GM12878 (cell line): Measurements from ENCODE around the gene STRIP2. TPM values are rescaled to one million over a fixed set of nuclear protein-coding genes. Genes with fewer than 3 reads are reported as not detected.

Experiments used
- ATAC-seq: fragments of 200-7000 bp; cut with Tn5 transposase; 3 replicates; pipeline ENCODE4 v1.9.1; 2020; ENCODE audit warnings: mild to moderate bottlenecking, moderate library complexity
- BruUV-seq: library from RNA; stranded (reverse); fragments of 400-500 nt; replicated peaks from 2 replicates; lab custom pipeline; 2021; lab: Mats Ljungman, UMichigan
- CTCF ChIA-PET: fragments of 300-600 bp; sonication (Branson Sonifier 250); formaldehyde crosslinking; extraction: SDS; loops from one replicate; lab custom pipeline; 2021; ENCODE audit warnings: inconsistent platforms; lab: Yijun Ruan, JAX
- POLR2A ChIA-PET: fragments of 350-600 bp; formaldehyde crosslinking; extraction: SDS; loops from one replicate; lab custom pipeline; 2021; ENCODE audit warnings: inconsistent platforms; lab: Charles Lee
- RAD21 ChIA-PET: fragments of 300-600 bp; sonication (Branson Sonifier 250); formaldehyde crosslinking; loops from one replicate; lab custom pipeline; 2023; ENCODE audit warnings: antibody characterized with exemption; ENCODE audit not compliant: unreplicated experiment; lab: Charles Lee
- SMC1A ChIA-PET: fragments of 300-600 bp; sonication (Branson Sonifier 250); formaldehyde crosslinking; loops from one replicate; lab custom pipeline; 2023; ENCODE audit not compliant: unreplicated experiment, uncharacterized antibody; lab: Charles Lee
- DNase-seq: peaks from one replicate; pipeline ENCODE4 v3.0.0-alpha.2; 2011; ENCODE audit warnings: low read depth, low spot score
- FAIRE-seq: peaks from 3 replicates; lab custom pipeline; 2011; peaks lifted over from hg19 to GRCh38; lab: Jason Lieb, UNC
- H2AFZ ChIP-seq: 2 replicates; pipeline ENCODE4 v1.6.0; 2011; ENCODE audit warnings: low read depth, low read length, control low read depth; ENCODE audit not compliant: control insufficient read depth
- H3K27ac ChIP-seq: 2 replicates; pipeline ENCODE4 v1.5.1; 2011; ENCODE audit warnings: control low read depth; ENCODE audit not compliant: control insufficient read depth, insufficient read depth
- H3K27me3 ChIP-seq, 2 experiments: replicated peaks in 1 of 2; 2 replicates each; pipeline versions ENCODE4 v1.6.0 to v1.6.1; 2011; ENCODE audit warnings: low read length in 1 of 2; ENCODE audit not compliant: control insufficient read depth in 2 of 2, insufficient read depth in 2 of 2
- H3K36me3 ChIP-seq, 2 experiments: 2 replicates each; pipeline ENCODE4 v1.5.1; 2011; ENCODE audit warnings: low read length in 1 of 2; ENCODE audit not compliant: control insufficient read depth in 2 of 2, insufficient read depth in 2 of 2
- H3K4me1 ChIP-seq: 2 replicates; pipeline ENCODE4 v1.6.1; 2011; ENCODE audit warnings: mild to moderate bottlenecking, low read length, moderate library complexity, mixed read lengths; ENCODE audit not compliant: control insufficient read depth, insufficient read depth
- H3K4me2 ChIP-seq: 2 replicates; pipeline ENCODE4 v1.6.0; 2011; ENCODE audit warnings: control low read depth; ENCODE audit not compliant: control insufficient read depth, insufficient read depth
- H3K4me3 ChIP-seq: fragments of 200-600 bp; sonication (generic); 2 replicates; pipeline ENCODE4 v1.5.1; 2016
- H3K79me2 ChIP-seq: 2 replicates; pipeline ENCODE4 v1.6.0; 2011; ENCODE audit warnings: low read length; ENCODE audit not compliant: control insufficient read depth, insufficient read depth
- H3K9ac ChIP-seq: 2 replicates; pipeline ENCODE4 v1.8.0; 2011; ENCODE audit warnings: low read length, control low read depth, mixed read lengths; ENCODE audit not compliant: control insufficient read depth, insufficient read depth
- H3K9me3 ChIP-seq: replicated peaks from 3 replicates; pipeline ENCODE4 v1.5.1; 2011; ENCODE audit warnings: mild to moderate bottlenecking, low read length; ENCODE audit not compliant: control insufficient read depth, insufficient read depth
- H4K20me1 ChIP-seq: 2 replicates; pipeline ENCODE4 v1.6.0; 2011; ENCODE audit not compliant: control insufficient read depth, insufficient read depth
- ASH2L ChIP-seq: fragments of 300-600, 200-600 bp; sonication (generic); IDR thresholded peaks from 2 replicates; pipeline ENCODE4 v1.6.1; 2017; ENCODE audit warnings: low read depth, mild to moderate bottlenecking, borderline replicate concordance
- BCLAF1 ChIP-seq: fragments of 450-650 bp; IDR thresholded peaks from 2 replicates; pipeline ENCODE4 v1.6.1; 2017; ENCODE audit warnings: antibody characterized with exemption, mild to moderate bottlenecking, moderate library complexity
- CHD2 ChIP-seq: IDR thresholded peaks from 2 replicates; pipeline ENCODE4 v1.6.1; 2011; ENCODE audit warnings: low read depth, low read length, improper control_type of control experiment, borderline replicate concordance
- CTCF ChIP-seq, 3 experiments: IDR thresholded peaks in 2 of 3; conservative IDR thresholded peaks in 1 of 3; 2 replicates each; pipeline ENCODE4 v1.5.1; 2011; ENCODE audit warnings: low read depth in 3 of 3, low read length in 3 of 3, mild to moderate bottlenecking in 3 of 3, control low read depth in 2 of 3, moderate library complexity in 2 of 3, inconsistent platforms in 1 of 3, mixed read lengths in 1 of 3; ENCODE audit not compliant: control insufficient read depth in 2 of 3, insufficient read depth in 1 of 3; ENCODE audit errors: extremely low read depth in 1 of 3
- E2F8 ChIP-seq: fragments of 450-650 bp; IDR thresholded peaks from 2 replicates; pipeline ENCODE4 v1.6.1; 2018; ENCODE audit warnings: mild to moderate bottlenecking, low read depth, moderate library complexity; ENCODE audit not compliant: partially characterized antibody
- KAT2A ChIP-seq: conservative IDR thresholded peaks from 2 replicates; pipeline ENCODE4 v1.6.1; 2011; ENCODE audit warnings: low read depth, low read length; ENCODE audit not compliant: control insufficient read depth
- NFIC ChIP-seq: IDR thresholded peaks from 2 replicates; pipeline ENCODE4 v1.6.1; 2012; ENCODE audit warnings: low read depth, mild to moderate bottlenecking, inconsistent platforms, low read length, moderate library complexity
- SKIL ChIP-seq: fragments of 450-650 bp; IDR thresholded peaks from 2 replicates; pipeline ENCODE4 v1.6.1; 2017; ENCODE audit warnings: mild to moderate bottlenecking, low read depth, inconsistent platforms; ENCODE audit not compliant: poor library complexity, severe bottlenecking
- SMARCA5 ChIP-seq: fragments of 450-650 bp; IDR thresholded peaks from 2 replicates; pipeline ENCODE4 v1.6.1; 2017; ENCODE audit warnings: mild to moderate bottlenecking
- ZNF217 ChIP-seq: fragments of 450-650 bp; IDR thresholded peaks from 2 replicates; pipeline ENCODE4 v1.6.1; 2017; ENCODE audit warnings: antibody characterized with exemption, mild to moderate bottlenecking
- ZNF274 ChIP-seq: IDR thresholded peaks from one replicate; pipeline ENCODE4 v1.8.0; 2011; ENCODE audit not compliant: insufficient read length, insufficient read depth
- ZNF622 ChIP-seq: fragments of 450-650 bp; IDR thresholded peaks from 2 replicates; pipeline ENCODE4 v1.6.1; 2017; ENCODE audit warnings: mild to moderate bottlenecking, inconsistent platforms
- ZSCAN29 ChIP-seq: fragments of 450-650 bp; IDR thresholded peaks from 2 replicates; pipeline ENCODE4 v1.6.1; 2017; ENCODE audit warnings: mild to moderate bottlenecking, moderate library complexity
- WGBS: methylation state at CpG from one replicate; pipeline ENCODE4 v1.1.6; 2016; ENCODE audit warnings: low lambda C conversion rate; ENCODE audit not compliant: insufficient replicate concordance, insufficient coverage; ENCODE audit errors: missing lambda C conversion rate; 5-methylcytosine and 5-hydroxymethylcytosine counted together
- in situ Hi-C: fragments of 300-500 bp; cut with MboI; formaldehyde crosslinking; loops from 9 replicates; pipeline ENCODE4 v1.14.3; 2018; ENCODE audit warnings: mixed read lengths
- intact Hi-C: fragments of 100-400 bp; cut with micrococcal nuclease; formaldehyde crosslinking; loops from one replicate; pipeline ENCODE4 v1.14.2; 2022; ENCODE audit not compliant: unreplicated experiment
- polyA plus RNA-seq, 11 experiments: library from polyadenylated mRNA; depleted of rRNA in 4 of 11; unstranded in 6 of 11; stranded (reverse) in 5 of 11; fragments of >200 nt; fragmentation: Nextera tagmentation in 4 of 11; fragmentation: Illumina TruSeq in 1 of 11; extraction: Ambion mirVana in 4 of 11; extraction: Trizol in 1 of 11; gene quantifications; 1 replicate in 1 of 11; 2 replicates in 10 of 11; pipeline versions ENCODE4 v1.2.1 to v1.2.3, GENCODE V29; 2011 to 2016; ENCODE audit warnings: inconsistent platforms in 2 of 11, missing spikeins in 2 of 11, low read depth in 1 of 11
- total RNA-seq, 4 experiments: library from RNA; depleted of rRNA in 3 of 4; stranded (reverse); fragments of >200 nt in 3 of 4; fragmentation: Illumina TruSeq in 1 of 4; extraction: Trizol in 1 of 4; gene quantifications; 2 replicates each; pipeline versions ENCODE4 v1.2.1 to v1.2.3, GENCODE V29; 2013 to 2021

STRIP2 gene
- total and polyA plus RNA-seq, 10 of the 15 experiments (the other 5 are each of a cell fraction or from before 2014, with no cell fraction given) = 0.48 to 5.8 (median 1.8) TPM

- Histone ChIP-seq H3K9ac (no peak overlapping the region), H3K4me3 (no peak overlapping the region), H3K9me3 (no peaks in the 10 kb centered on the region), H3K4me2 (no peak overlapping the region), H2AFZ (no peak overlapping the region), H3K27ac (no peak overlapping the region), H3K79me2 (no peaks in the 10 kb centered on the region), H3K27me3 (no peaks in the 10 kb centered on the region), H3K36me3 (no peaks in the 10 kb centered on the region), H4K20me1 (no peaks in the 10 kb centered on the region), H3K4me1 (no peaks in the 10 kb centered on the region)
- DNase-seq (no peak), FAIRE-seq (no peak), ATAC-seq (peak; percentile 60)
- ChIA-PET RAD21 (interaction anchor here (1.5 to 7.0 kb wide), 4 partner anchors 35 to 125 kb away, joined by 4 to 90 read pairs (median 42); partner anchors contain the start of gene STRIP2), CTCF (interaction anchor here (0.6 to 9.1 kb wide), 8 partner anchors 17 to 258 kb away, joined by 3 to 134 read pairs (median 22); no protein-coding TSS in a partner anchor), SMC1A (interaction anchor here (0.7 to 11.7 kb wide), 11 partner anchors 11 to 542 kb away, joined by 3 to 165 read pairs (median 4); partner anchors contain the start of gene STRIP2), POLR2A (interaction anchor here (1.2 kb wide), 1 partner anchor 66 kb away, joined by 3 read pairs; no protein-coding TSS in a partner anchor)
- no TSS peak for BruUV-seq
- TF ChIP-seq ZNF274 = no peak
- TF ChIP-seq CTCF (IDR thresholded peaks at IDR 0.05 in 2 of 3, conservative IDR thresholded peaks at IDR 0.05 in 1 of 3; ENCODE audit: control insufficient read depth in 2 of 3, extremely low read depth in 1 of 3, insufficient read depth in 1 of 3, low read depth in 3 of 3, low read length in 3 of 3) = no peak
- TF ChIP-seq ASH2L = no peak
- no peak for TF ChIP-seq CHD2
- TF ChIP-seq SKIL = no peak
- no peak for TF ChIP-seq ZSCAN29
- TF ChIP-seq ZNF217 = no peak
- TF ChIP-seq NFIC = no peak
- no peak for TF ChIP-seq SMARCA5
- TF ChIP-seq KAT2A = no peak
- no peak for TF ChIP-seq E2F8
- TF ChIP-seq ZNF622 = no peak
- TF ChIP-seq BCLAF1 = no peak
- 77% methylated on average over 4 of the region's 4 CpGs for WGBS
- in situ Hi-C loops = no loop called here
- intact Hi-C loops = no loop called here
Measured at GRCh38 chr7:129468547-129468946, 34.3 kb downstream of the STRIP2 start.
